Neural progenitor cell (in vitro differentiated cells): Measurements from ENCODE around the gene ATF7IP2.

Experiments used
- EZH2 ChIP-seq: fragments of 200-600 bp; sonication (generic); IDR thresholded peaks from 2 replicates; pipeline ENCODE4 v1.6.1; 2017; ENCODE audit warnings: antibody characterized with exemption, mild to moderate bottlenecking, moderate library complexity
- EZH2phosphoT487 ChIP-seq: fragments of 200-600 bp; sonication (generic); IDR thresholded peaks from 2 replicates; pipeline ENCODE4 v1.6.1; 2017; ENCODE audit warnings: antibody characterized with exemption
- TF ChIP-seq, protein P1 (sequence below): fragments of 200-600 bp; sonication (generic); IDR thresholded peaks from 2 replicates; pipeline ENCODE4 v1.5.1; 2017; ENCODE audit warnings: antibody characterized with exemption, mild to moderate bottlenecking

DNA sequence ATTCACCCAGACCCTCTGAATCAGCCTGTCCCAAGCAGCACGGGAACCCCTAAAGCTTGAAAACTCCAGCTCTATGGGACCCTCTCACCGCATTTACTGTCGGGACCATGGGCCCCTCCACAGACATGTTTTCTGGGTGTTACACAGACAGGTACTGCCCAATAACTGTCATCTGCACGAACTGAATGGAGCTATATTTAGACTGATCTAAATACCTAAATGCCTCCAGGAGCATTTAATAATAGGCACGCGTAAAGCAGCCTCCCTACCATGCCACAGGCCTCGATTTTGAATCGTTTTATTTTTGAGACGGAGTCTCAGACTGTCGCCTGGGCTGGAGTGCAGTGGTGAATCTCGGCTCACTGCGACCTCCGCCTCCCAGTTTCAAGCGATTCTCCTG lies 144.8 kb downstream of the ATF7IP2 start:
- TF ChIP-seq, protein P1, sequence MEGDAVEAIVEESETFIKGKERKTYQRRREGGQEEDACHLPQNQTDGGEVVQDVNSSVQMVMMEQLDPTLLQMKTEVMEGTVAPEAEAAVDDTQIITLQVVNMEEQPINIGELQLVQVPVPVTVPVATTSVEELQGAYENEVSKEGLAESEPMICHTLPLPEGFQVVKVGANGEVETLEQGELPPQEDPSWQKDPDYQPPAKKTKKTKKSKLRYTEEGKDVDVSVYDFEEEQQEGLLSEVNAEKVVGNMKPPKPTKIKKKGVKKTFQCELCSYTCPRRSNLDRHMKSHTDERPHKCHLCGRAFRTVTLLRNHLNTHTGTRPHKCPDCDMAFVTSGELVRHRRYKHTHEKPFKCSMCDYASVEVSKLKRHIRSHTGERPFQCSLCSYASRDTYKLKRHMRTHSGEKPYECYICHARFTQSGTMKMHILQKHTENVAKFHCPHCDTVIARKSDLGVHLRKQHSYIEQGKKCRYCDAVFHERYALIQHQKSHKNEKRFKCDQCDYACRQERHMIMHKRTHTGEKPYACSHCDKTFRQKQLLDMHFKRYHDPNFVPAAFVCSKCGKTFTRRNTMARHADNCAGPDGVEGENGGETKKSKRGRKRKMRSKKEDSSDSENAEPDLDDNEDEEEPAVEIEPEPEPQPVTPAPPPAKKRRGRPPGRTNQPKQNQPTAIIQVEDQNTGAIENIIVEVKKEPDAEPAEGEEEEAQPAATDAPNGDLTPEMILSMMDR, result no peak
- no peak for TF ChIP-seq EZH2phosphoT487
- no peak for TF ChIP-seq EZH2
